ENCODE data around the gene DNAL1. TPM values are rescaled to one million over a fixed set of nuclear protein-coding genes. Genes with fewer than 3 reads are reported as not detected.

DNAL1 gene
- total RNA-seq, 6 experiments from 2014 or later = 13.0 to 17.7 (median 14.7) TPM

DNA sequence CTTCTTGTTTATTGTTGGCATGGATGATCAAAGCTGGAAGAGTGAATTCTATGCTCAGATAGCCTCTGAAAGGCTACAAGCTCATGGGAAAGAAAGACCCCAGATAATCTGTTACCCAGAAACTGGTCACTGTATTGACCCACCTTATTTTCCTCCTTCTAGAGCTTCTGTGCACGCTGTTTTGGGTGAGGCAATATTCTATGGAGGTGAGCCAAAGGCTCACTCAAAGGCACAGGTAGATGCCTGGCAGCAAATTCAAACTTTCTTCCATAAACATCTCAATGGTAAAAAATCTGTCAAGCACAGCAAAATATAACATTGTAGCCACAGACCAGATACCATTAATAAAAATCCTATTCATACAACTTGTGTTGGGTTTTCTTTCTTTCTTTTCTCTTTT, 25.3 kb upstream of the DNAL1 start:
- Mint-ChIP-seq H3K4me3 (no peak overlapping the region), H3K36me3 (ENCODE audit: low read depth) (no peaks in the 10 kb centered on the region), H3K9me3 (no peaks in the 10 kb centered on the region), H3K27me3 (ENCODE audit: insufficient read depth) (peaks cover 17% of the 10 kb centered on the region), H3K4me1 (ENCODE audit: low read depth) (no peaks in the 10 kb centered on the region), H3K27ac (no peak overlapping the region)
- DNase-seq = no peak
- TF ChIP-seq, protein P1, sequence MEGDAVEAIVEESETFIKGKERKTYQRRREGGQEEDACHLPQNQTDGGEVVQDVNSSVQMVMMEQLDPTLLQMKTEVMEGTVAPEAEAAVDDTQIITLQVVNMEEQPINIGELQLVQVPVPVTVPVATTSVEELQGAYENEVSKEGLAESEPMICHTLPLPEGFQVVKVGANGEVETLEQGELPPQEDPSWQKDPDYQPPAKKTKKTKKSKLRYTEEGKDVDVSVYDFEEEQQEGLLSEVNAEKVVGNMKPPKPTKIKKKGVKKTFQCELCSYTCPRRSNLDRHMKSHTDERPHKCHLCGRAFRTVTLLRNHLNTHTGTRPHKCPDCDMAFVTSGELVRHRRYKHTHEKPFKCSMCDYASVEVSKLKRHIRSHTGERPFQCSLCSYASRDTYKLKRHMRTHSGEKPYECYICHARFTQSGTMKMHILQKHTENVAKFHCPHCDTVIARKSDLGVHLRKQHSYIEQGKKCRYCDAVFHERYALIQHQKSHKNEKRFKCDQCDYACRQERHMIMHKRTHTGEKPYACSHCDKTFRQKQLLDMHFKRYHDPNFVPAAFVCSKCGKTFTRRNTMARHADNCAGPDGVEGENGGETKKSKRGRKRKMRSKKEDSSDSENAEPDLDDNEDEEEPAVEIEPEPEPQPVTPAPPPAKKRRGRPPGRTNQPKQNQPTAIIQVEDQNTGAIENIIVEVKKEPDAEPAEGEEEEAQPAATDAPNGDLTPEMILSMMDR (IDR thresholded peaks at IDR 0.05) = no peak

DNA sequence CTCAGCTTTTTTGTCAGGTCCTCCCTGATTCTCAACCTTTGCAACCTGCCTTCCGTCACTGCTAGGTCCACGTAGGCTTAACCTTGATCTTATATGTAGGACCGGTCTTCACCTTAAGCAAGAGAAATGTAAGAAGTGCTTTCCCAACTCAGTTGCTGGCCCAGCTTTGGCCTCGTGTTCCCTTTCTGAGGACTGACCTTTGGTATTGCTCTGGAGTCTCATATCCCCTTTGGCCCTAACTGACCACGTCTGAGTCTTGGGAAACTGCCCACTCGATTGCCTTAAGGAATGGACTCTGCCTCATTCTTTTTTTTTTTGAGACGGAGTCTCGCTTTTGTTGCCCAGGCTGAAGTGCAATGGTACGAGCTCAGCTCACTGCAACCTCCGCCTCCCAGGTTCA, 24.5 kb upstream of the DNAL1 start:
- Mint-ChIP-seq H3K4me1 (ENCODE audit: low read depth) (no peaks in the 10 kb centered on the region), H3K27me3 (ENCODE audit: insufficient read depth) (peaks cover 17% of the 10 kb centered on the region), H3K36me3 (ENCODE audit: low read depth) (no peaks in the 10 kb centered on the region), H3K4me3 (no peak overlapping the region), H3K27ac (no peak overlapping the region), H3K9me3 (no peaks in the 10 kb centered on the region)
- TF ChIP-seq, protein P1 (IDR thresholded peaks at IDR 0.05) = no peak
- DNase-seq = no peak

DNA sequence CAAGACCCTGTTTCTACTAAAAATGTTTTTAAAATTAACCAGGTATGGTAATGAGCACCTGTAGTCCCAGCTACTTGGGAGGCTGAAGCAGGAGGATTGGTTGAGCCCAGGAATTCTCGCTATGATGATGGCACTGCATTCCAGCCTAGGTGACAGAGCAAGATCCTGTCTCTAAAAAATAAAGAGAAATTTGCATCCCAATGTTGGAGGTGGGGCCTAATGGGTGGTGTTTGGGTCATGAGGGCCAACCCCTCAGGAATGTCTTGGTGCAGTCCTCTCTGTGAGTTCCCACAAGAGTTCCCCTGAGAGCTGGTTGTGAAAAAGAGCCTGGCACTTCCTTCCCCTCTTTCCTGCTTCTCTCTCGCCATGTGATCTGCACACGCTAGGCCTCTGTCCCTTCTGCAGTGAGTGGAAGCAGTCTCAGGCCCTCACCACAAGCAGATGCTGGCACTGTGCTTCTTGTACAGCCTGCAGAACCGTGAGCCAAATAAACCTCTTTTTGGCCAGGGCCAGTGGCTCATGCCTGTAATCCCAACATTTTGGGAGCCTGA, 21.2 kb upstream of the DNAL1 start:
- no peaks in the 10 kb centered on the region for H3K9me3 Mint-ChIP-seq
- H3K27ac Mint-ChIP-seq = no peak overlapping the region
- H3K4me1 Mint-ChIP-seq (ENCODE audit: low read depth) = no peaks in the 10 kb centered on the region
- DNase-seq = no peak
- no peak overlapping the region for H3K4me3 Mint-ChIP-seq
- no peaks in the 10 kb centered on the region for H3K36me3 Mint-ChIP-seq (ENCODE audit: low read depth)
- H3K27me3 Mint-ChIP-seq (ENCODE audit: insufficient read depth) = peaks cover 10% of the 10 kb centered on the region
- TF ChIP-seq, protein P1 (IDR thresholded peaks at IDR 0.05) = no peak

DNA sequence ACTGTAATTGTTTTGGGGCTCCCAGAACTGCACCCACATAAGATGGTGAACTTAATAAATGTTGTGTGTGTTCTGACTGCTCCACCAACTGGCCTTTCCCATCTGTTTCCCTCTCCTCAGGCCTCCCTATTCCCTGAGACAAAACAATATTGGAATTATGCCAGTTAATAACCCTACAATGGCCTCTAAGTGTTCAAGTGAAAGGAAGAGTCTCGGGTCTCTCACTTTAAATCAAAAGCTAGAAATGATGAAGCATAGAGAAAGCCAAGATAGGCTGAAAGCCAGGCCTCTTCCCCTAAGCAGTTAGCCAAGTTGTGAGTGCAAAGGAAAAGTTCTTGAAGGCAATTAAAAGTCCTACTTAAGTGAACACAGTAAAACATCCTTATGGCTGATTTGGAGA, 19.1 kb upstream of the DNAL1 start:
- no peak overlapping the region for H3K27ac Mint-ChIP-seq
- H3K4me1 Mint-ChIP-seq (ENCODE audit: low read depth) = no peaks in the 10 kb centered on the region
- H3K36me3 Mint-ChIP-seq (ENCODE audit: low read depth) = no peaks in the 10 kb centered on the region
- DNase-seq = no peak
- peaks cover 2% of the 10 kb centered on the region for H3K27me3 Mint-ChIP-seq (ENCODE audit: insufficient read depth)
- H3K9me3 Mint-ChIP-seq = no peaks in the 10 kb centered on the region
- TF ChIP-seq, protein P1 (IDR thresholded peaks at IDR 0.05) = no peak
- no peak overlapping the region for H3K4me3 Mint-ChIP-seq

DNA sequence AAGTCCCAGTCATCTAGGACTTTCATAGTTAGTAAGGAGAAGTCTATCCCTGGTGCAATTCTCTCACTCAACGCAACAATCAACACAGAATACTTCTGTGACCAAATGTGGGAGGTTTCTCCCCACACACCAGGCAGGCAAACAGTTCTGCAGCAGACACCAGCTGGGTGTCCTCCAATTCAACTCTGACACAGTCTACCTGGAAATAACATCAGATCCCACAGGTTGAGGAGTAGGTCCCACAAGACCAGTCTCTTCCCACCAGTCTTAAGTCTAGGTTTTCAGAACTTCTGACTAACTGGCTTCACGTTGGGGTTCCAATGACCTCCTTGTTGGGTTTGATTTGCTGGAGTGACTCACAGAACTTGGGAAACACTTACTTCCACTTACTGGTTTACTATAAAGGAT, 17.6 kb upstream of the DNAL1 start:
- H3K9me3 Mint-ChIP-seq = no peaks in the 10 kb centered on the region
- no peak overlapping the region for H3K4me3 Mint-ChIP-seq
- H3K4me1 Mint-ChIP-seq (ENCODE audit: low read depth) = no peaks in the 10 kb centered on the region
- H3K36me3 Mint-ChIP-seq (ENCODE audit: low read depth) = no peaks in the 10 kb centered on the region
- no peak overlapping the region for H3K27ac Mint-ChIP-seq
- DNase-seq = no peak
- TF ChIP-seq, protein P1 (IDR thresholded peaks at IDR 0.05) = no peak
- H3K27me3 Mint-ChIP-seq (ENCODE audit: insufficient read depth) = peaks cover 5% of the 10 kb centered on the region; the same call in 1 of the 2 replicates
